SU-DHL-6 (cell line): ENCODE results near the gene AGAP1.

Experiments used
- H2AFZ ChIP-seq: fragments of 200-600 bp; sonication (generic); 2 replicates; pipeline ENCODE4 v1.6.1; 2014; ENCODE audit warnings: low read depth, mild to moderate bottlenecking, moderate library complexity, mixed read lengths, antibody characterized with exemption, low read length; ENCODE audit not compliant: severe bottlenecking
- H3F3A ChIP-seq: fragments of 200-600 bp; shearing (Covaris generic); 2 replicates; pipeline ENCODE4 v1.6.0; 2016; ENCODE audit warnings: antibody characterized with exemption, mild to moderate bottlenecking; ENCODE audit not compliant: insufficient read depth
- H3K27ac ChIP-seq: fragments of 200-600 bp; sonication (generic); 2 replicates; pipeline ENCODE4 v1.5.1; 2016; ENCODE audit warnings: low read depth, mild to moderate bottlenecking, low read length, moderate library complexity, mixed read lengths
- H3K27me3 ChIP-seq: fragments of 200-600 bp; sonication (generic), shearing (Covaris generic); 2 replicates; pipeline ENCODE4 v1.6.0; 2014; ENCODE audit warnings: mild to moderate bottlenecking, low read length
- H3K36me3 ChIP-seq: fragments of 200-600 bp; sonication (generic); 2 replicates; pipeline ENCODE4 v1.6.1; 2014; ENCODE audit warnings: mild to moderate bottlenecking, low read length, mixed read lengths
- H3K4me2 ChIP-seq: fragments of 300-600, 200-600 bp; shearing (Covaris generic), sonication (generic); 2 replicates; pipeline ENCODE4 v1.6.0; 2014; ENCODE audit warnings: low read length, low read depth, mild to moderate bottlenecking; ENCODE audit not compliant: poor library complexity, severe bottlenecking
- H3K4me3 ChIP-seq: fragments of 200-600 bp; sonication (generic); 2 replicates; pipeline ENCODE4 v1.5.1; 2014; ENCODE audit warnings: antibody characterized with exemption, low read length, mild to moderate bottlenecking, mixed read lengths; ENCODE audit not compliant: insufficient read depth, poor library complexity, severe bottlenecking
- H3K79me2 ChIP-seq: fragments of 200-600 bp; sonication (generic); 2 replicates; pipeline ENCODE4 v1.6.1; 2014; ENCODE audit warnings: mild to moderate bottlenecking, low read length, moderate library complexity; ENCODE audit not compliant: insufficient read depth
- H3K9ac ChIP-seq: fragments of 200-600 bp; sonication (generic); 2 replicates; pipeline ENCODE4 v1.7.0; 2014; ENCODE audit warnings: mild to moderate bottlenecking, low read length
- H3K9me2 ChIP-seq: fragments of 200-600 bp; sonication (generic); replicated peaks from 2 replicates; pipeline ENCODE4 v1.6.1; 2014; ENCODE audit warnings: low read length; ENCODE audit not compliant: insufficient read depth
- H3K9me3 ChIP-seq: fragments of 200-600 bp; sonication (generic); 2 replicates; pipeline ENCODE4 v1.6.1; 2014; ENCODE audit warnings: low read length, mixed read lengths; ENCODE audit not compliant: insufficient read depth
- H4K20me1 ChIP-seq: fragments of 200-600 bp; sonication (generic); 2 replicates; pipeline ENCODE4 v1.6.1; 2014; ENCODE audit warnings: low read depth, mild to moderate bottlenecking, antibody characterized with exemption, low read length, moderate library complexity, mixed read lengths
- EZH2phosphoT487 ChIP-seq: fragments of 200-600 bp; sonication (generic), shearing (Covaris generic); conservative IDR thresholded peaks from 2 replicates; pipeline ENCODE4 v1.6.1; 2018; ENCODE audit warnings: mild to moderate bottlenecking, antibody characterized with exemption, low read length, moderate library complexity, mixed read lengths
- TF ChIP-seq, protein P1 (sequence below): fragments of 200-600 bp; sonication (generic); IDR thresholded peaks from one replicate; pipeline ENCODE4 v1.5.1; 2017; ENCODE audit warnings: antibody characterized with exemption, mild to moderate bottlenecking, low read length, moderate library complexity; ENCODE audit not compliant: insufficient read depth, poor library complexity, severe bottlenecking

Gene AGAP1

DNA sequence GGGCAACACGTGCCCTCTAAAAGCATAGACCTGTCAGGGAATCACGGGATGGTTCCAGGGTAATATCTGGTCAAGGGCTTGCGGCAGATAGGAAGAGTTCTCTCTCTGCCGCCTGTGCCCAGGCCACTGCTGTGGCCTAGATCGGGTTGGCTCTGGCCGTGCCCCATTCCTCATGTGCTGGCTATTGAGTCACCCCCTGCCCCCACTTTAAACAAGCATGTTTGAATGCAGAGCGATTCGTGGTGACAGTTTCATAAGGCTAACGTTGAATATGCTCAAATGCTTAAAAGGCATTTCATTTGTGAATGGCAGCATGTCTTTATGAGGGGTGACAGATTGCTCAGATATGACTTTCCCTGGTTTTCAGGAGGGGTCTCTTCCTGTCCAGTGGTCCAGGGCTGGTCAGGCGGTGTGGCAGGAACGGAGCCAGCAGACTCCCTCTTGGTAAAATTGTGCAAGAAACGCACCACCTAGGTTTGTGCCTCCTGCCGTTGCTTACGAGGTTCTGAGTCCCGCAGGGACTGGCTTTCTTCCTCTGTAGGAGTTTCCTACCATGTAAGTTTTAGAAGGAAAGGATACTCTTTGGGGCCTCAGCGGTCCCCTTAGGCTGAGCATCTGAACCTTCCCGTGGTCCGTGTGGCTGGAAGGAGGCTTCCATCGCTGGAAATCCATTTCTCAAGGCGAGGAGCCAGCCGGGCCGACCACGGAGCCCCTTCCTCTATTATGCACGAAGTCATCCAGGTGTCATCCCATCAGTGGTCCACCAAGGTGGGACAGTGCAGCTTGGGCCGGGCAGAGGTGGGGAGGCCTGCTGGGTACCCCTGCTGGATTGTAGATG is 50.2 kb downstream of the AGAP1 start:
- no peaks in the 10 kb centered on the region for H4K20me1 ChIP-seq
- no peaks in the 10 kb centered on the region for H3K27me3 ChIP-seq
- TF ChIP-seq EZH2phosphoT487: no peak
- TF ChIP-seq, protein P1, sequence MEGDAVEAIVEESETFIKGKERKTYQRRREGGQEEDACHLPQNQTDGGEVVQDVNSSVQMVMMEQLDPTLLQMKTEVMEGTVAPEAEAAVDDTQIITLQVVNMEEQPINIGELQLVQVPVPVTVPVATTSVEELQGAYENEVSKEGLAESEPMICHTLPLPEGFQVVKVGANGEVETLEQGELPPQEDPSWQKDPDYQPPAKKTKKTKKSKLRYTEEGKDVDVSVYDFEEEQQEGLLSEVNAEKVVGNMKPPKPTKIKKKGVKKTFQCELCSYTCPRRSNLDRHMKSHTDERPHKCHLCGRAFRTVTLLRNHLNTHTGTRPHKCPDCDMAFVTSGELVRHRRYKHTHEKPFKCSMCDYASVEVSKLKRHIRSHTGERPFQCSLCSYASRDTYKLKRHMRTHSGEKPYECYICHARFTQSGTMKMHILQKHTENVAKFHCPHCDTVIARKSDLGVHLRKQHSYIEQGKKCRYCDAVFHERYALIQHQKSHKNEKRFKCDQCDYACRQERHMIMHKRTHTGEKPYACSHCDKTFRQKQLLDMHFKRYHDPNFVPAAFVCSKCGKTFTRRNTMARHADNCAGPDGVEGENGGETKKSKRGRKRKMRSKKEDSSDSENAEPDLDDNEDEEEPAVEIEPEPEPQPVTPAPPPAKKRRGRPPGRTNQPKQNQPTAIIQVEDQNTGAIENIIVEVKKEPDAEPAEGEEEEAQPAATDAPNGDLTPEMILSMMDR: no peak
- no peak overlapping the region for H3K9ac ChIP-seq
- H3K79me2 ChIP-seq: no peaks in the 10 kb centered on the region
- no peaks in the 10 kb centered on the region for H3K36me3 ChIP-seq
- no peak overlapping the region for H2AFZ ChIP-seq
- no peak overlapping the region for H3K4me2 ChIP-seq
- no peaks in the 10 kb centered on the region for H3K9me2 ChIP-seq
- no peak overlapping the region for H3K4me3 ChIP-seq
- H3K27ac ChIP-seq: no peak overlapping the region
- no peaks in the 10 kb centered on the region for H3K9me3 ChIP-seq
- H3F3A ChIP-seq: no peaks in the 10 kb centered on the region

- Histone ChIP-seq H4K20me1 (no peaks in the 10 kb centered on the region), H3K4me2 (no peak overlapping the region), H3K79me2 (no peaks in the 10 kb centered on the region)
These were observed 50.8 kb downstream of the AGAP1 start for GRCh38 chr2:235544689-235544969.

GRCh38 chr2:235545339-235546150 is 51.7 kb downstream of the AGAP1 start:
- H4K20me1 ChIP-seq: no peaks in the 10 kb centered on the region
- no peaks in the 10 kb centered on the region for H3K9me2 ChIP-seq

More at GRCh38 chr2:235544689-235544969, 50.8 kb downstream of the AGAP1 start:
- H3K4me3 ChIP-seq: no peak overlapping the region
- no peaks in the 10 kb centered on the region for H3K9me2 ChIP-seq
- H3K27me3 ChIP-seq: no peaks in the 10 kb centered on the region
- no peak for TF ChIP-seq EZH2phosphoT487
- TF ChIP-seq, protein P1: no peak
- H3K9me3 ChIP-seq: no peaks in the 10 kb centered on the region
- H2AFZ ChIP-seq: no peak overlapping the region
- no peak overlapping the region for H3K9ac ChIP-seq
- no peaks in the 10 kb centered on the region for H3F3A ChIP-seq
- no peak overlapping the region for H3K27ac ChIP-seq
- H3K36me3 ChIP-seq: no peaks in the 10 kb centered on the region

More at GRCh38 chr2:235545339-235546150, 51.7 kb downstream of the AGAP1 start:
- Histone ChIP-seq H3K36me3 (no peaks in the 10 kb centered on the region), H3K9ac (no peak overlapping the region), H3K4me3 (no peak overlapping the region), H3K9me3 (no peaks in the 10 kb centered on the region), H3K27ac (no peak overlapping the region), H3K79me2 (no peaks in the 10 kb centered on the region), H2AFZ (no peak overlapping the region), H3K4me2 (no peak overlapping the region), H3K27me3 (no peaks in the 10 kb centered on the region), H3F3A (no peaks in the 10 kb centered on the region)
- TF ChIP-seq, protein P1: no peak
- no peak for TF ChIP-seq EZH2phosphoT487
